ENCODE results near the gene MMRN1. TPM values are rescaled to one million over a fixed set of nuclear protein-coding genes. Genes with fewer than 3 reads are reported as not detected.

Gene MMRN1
- total RNA-seq, 1 experiment from 2014 or later: not detected

- in situ Hi-C loops (cut with HindIII; ENCODE audit: low pct_unique_long_range_greater_than_20kb, low sequenced_read_pairs): no loop called here
- no peak for DNase-seq (ENCODE audit: low read depth, low spot score)
- ChIA-PET CTCF (no interaction called here), POLR2A (no interaction called here)
- no peak; the same call in 1 of the 2 replicates for TF ChIP-seq CTCF (IDR thresholded peaks at IDR 0.05)
- no peak for TF ChIP-seq SIN3A (IDR thresholded peaks at IDR 0.05; ENCODE audit: borderline replicate concordance, insufficient read depth, low read depth, low read length)
- TF ChIP-seq, protein P1, sequence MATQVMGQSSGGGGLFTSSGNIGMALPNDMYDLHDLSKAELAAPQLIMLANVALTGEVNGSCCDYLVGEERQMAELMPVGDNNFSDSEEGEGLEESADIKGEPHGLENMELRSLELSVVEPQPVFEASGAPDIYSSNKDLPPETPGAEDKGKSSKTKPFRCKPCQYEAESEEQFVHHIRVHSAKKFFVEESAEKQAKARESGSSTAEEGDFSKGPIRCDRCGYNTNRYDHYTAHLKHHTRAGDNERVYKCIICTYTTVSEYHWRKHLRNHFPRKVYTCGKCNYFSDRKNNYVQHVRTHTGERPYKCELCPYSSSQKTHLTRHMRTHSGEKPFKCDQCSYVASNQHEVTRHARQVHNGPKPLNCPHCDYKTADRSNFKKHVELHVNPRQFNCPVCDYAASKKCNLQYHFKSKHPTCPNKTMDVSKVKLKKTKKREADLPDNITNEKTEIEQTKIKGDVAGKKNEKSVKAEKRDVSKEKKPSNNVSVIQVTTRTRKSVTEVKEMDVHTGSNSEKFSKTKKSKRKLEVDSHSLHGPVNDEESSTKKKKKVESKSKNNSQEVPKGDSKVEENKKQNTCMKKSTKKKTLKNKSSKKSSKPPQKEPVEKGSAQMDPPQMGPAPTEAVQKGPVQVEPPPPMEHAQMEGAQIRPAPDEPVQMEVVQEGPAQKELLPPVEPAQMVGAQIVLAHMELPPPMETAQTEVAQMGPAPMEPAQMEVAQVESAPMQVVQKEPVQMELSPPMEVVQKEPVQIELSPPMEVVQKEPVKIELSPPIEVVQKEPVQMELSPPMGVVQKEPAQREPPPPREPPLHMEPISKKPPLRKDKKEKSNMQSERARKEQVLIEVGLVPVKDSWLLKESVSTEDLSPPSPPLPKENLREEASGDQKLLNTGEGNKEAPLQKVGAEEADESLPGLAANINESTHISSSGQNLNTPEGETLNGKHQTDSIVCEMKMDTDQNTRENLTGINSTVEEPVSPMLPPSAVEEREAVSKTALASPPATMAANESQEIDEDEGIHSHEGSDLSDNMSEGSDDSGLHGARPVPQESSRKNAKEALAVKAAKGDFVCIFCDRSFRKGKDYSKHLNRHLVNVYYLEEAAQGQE (IDR thresholded peaks at IDR 0.05; ENCODE audit: insufficient read depth in 1 of 2, low read depth in 2 of 2, low read length in 1 of 2): no peak
- no peak for TF ChIP-seq TCF7L2 (IDR thresholded peaks at IDR 0.05; ENCODE audit: low read depth, low read length)
- no peak for TF ChIP-seq POLR2AphosphoS5 (IDR thresholded peaks at IDR 0.05; ENCODE audit: low read depth, low read length)
- Histone ChIP-seq H3K27ac (ENCODE audit: low read length) (no peak overlapping the region), H3K9me3 (ENCODE audit: control insufficient read depth, insufficient read depth, low read depth, low read length) (no peaks in the 10 kb centered on the region), H3K4me1 (ENCODE audit: control insufficient read depth, insufficient read depth, low read length) (no peaks in the 10 kb centered on the region), H3K27me3 (ENCODE audit: control insufficient read depth, insufficient read depth, low read length) (no peaks in the 10 kb centered on the region), H3K36me3 (ENCODE audit: control insufficient read depth, insufficient read depth, low read length) (no peaks in the 10 kb centered on the region), H3K4me3 (ENCODE audit: low read depth in 2 of 2, low read length in 2 of 2) (no peak overlapping the region)
- intact Hi-C loops (cut with micrococcal nuclease; ENCODE audit: unreplicated experiment): no loop called here
- no peak for ATAC-seq
- no TSS peak for BruUV-seq (replicated peaks)
Measured at GRCh38 chr4:89868999-89869589, 25.6 kb upstream of the MMRN1 start.

GRCh38 chr4:89871211-89871610 lies 23.4 kb upstream of the MMRN1 start:
- Histone ChIP-seq H3K9me3 (ENCODE audit: control insufficient read depth, insufficient read depth, low read depth, low read length) (no peaks in the 10 kb centered on the region), H3K27me3 (ENCODE audit: control insufficient read depth, insufficient read depth, low read length) (no peaks in the 10 kb centered on the region), H3K4me3 (ENCODE audit: low read depth in 2 of 2, low read length in 2 of 2) (no peak overlapping the region), H3K27ac (ENCODE audit: low read length) (no peak overlapping the region), H3K36me3 (ENCODE audit: control insufficient read depth, insufficient read depth, low read length) (no peaks in the 10 kb centered on the region), H3K4me1 (ENCODE audit: control insufficient read depth, insufficient read depth, low read length) (no peaks in the 10 kb centered on the region)
- in situ Hi-C loops (cut with HindIII; ENCODE audit: low pct_unique_long_range_greater_than_20kb, low sequenced_read_pairs) (no loop called here), intact Hi-C loops (cut with micrococcal nuclease; ENCODE audit: unreplicated experiment) (loop anchor here (10.0 kb wide), 1 partner anchor 216 kb away; no protein-coding TSS in a partner anchor)
- TF ChIP-seq, protein P1 (IDR thresholded peaks at IDR 0.05; ENCODE audit: insufficient read depth in 1 of 2, low read depth in 2 of 2, low read length in 1 of 2): no peak
- TF ChIP-seq TCF7L2 (IDR thresholded peaks at IDR 0.05; ENCODE audit: low read depth, low read length): no peak
- CTCF ChIA-PET: no interaction called here
- no TSS peak for BruUV-seq (replicated peaks)
- no peak for ATAC-seq
- no peak for DNase-seq (ENCODE audit: low read depth, low spot score)
- POLR2A ChIA-PET: no interaction called here
